SK-N-SH (cell line): ENCODE data around the gene BIRC6. TPM values are rescaled to one million over a fixed set of nuclear protein-coding genes. Genes with fewer than 3 reads are reported as not detected.

Experiments
- CTCF ChIA-PET: fragments of 300-600, 350-600 bp; formaldehyde crosslinking; extraction: SDS; loops from one replicate; lab custom pipeline; 2021; lab: Yijun Ruan, JAX
- POLR2A ChIA-PET: fragments of 350-600 bp; sonication (Branson Sonifier 250); formaldehyde crosslinking; extraction: SDS; loops from one replicate; lab custom pipeline; 2020; ENCODE audit warnings: antibody characterized with exemption, inconsistent platforms; lab: Yijun Ruan, JAX
- DNase-seq: peaks from one replicate; pipeline ENCODE4 v3.0.0; 2012
- H2AFZ ChIP-seq: fragments of 200-600 bp; sonication (generic); 2 replicates; pipeline ENCODE4 v1.8.1; 2016; ENCODE audit warnings: antibody characterized with exemption, mild to moderate bottlenecking, low read depth
- H3F3A ChIP-seq: fragments of 200-600 bp; sonication (generic); replicated peaks from 2 replicates; pipeline ENCODE3; 2016; ENCODE audit warnings: antibody characterized with exemption, mild to moderate bottlenecking; ENCODE audit not compliant: insufficient read depth
- H3K27ac ChIP-seq, 2 experiments: fragments of 200-500 bp in 1 of 2; fragments of 200-600 bp in 1 of 2; sonication (Bioruptor generic) in 1 of 2; sonication (generic), shearing (Covaris generic) in 1 of 2; 2 replicates each; pipeline versions ENCODE4 v1.5.1 to v1.6.1; 2014 to 2016; ENCODE audit warnings: low read depth in 2 of 2, inconsistent platforms in 1 of 2, low read length in 1 of 2, mild to moderate bottlenecking in 1 of 2, mixed read lengths in 1 of 2
- H3K27me3 ChIP-seq: fragments of 200-600 bp; sonication (generic), shearing (Covaris generic); 2 replicates; pipeline ENCODE4 v1.6.1; 2016; ENCODE audit warnings: mixed run types; ENCODE audit not compliant: insufficient read depth
- H3K36me3 ChIP-seq, 2 experiments: fragments of 200-500 bp in 1 of 2; fragments of 200-600 bp in 1 of 2; sonication (Bioruptor generic) in 1 of 2; sonication (generic) in 1 of 2; replicated peaks in 1 of 2; 2 replicates each; pipeline versions ENCODE3 to v1.5.1; 2014 to 2016; ENCODE audit warnings: low read length in 1 of 2, mild to moderate bottlenecking in 1 of 2; ENCODE audit not compliant: insufficient read depth in 2 of 2, control insufficient read depth in 1 of 2
- H3K4me1 ChIP-seq, 2 experiments: fragments of 200-500 bp in 1 of 2; fragments of 200-600 bp in 1 of 2; sonication (Bioruptor generic) in 1 of 2; sonication (generic), shearing (Covaris generic) in 1 of 2; 2 replicates each; pipeline versions ENCODE4 v1.5.1 to v1.6.1; 2014 to 2016; ENCODE audit warnings: low read depth in 1 of 2, low read length in 1 of 2, mixed run types in 1 of 2; ENCODE audit not compliant: insufficient read depth in 2 of 2, control insufficient read depth in 1 of 2
- H3K4me2 ChIP-seq: fragments of 200-600 bp; sonication (generic), shearing (Covaris generic); 2 replicates; pipeline ENCODE4 v1.6.1; 2017; ENCODE audit warnings: mixed run types
- H3K4me3 ChIP-seq, 2 experiments: fragments of 200-500 bp in 1 of 2; fragments of 200-600 bp in 1 of 2; sonication (Bioruptor generic) in 1 of 2; sonication (generic), shearing (Covaris generic) in 1 of 2; 2 replicates each; pipeline versions ENCODE4 v1.5.1 to v1.8.1; 2014 to 2016; ENCODE audit warnings: low read depth in 2 of 2, inconsistent platforms in 1 of 2, low read length in 1 of 2, mild to moderate bottlenecking in 1 of 2, mixed read lengths in 1 of 2, moderate library complexity in 1 of 2
- H3K79me2 ChIP-seq: fragments of 200-600 bp; sonication (generic); 2 replicates; pipeline ENCODE4 v1.8.1; 2017; ENCODE audit warnings: mild to moderate bottlenecking; ENCODE audit not compliant: insufficient read depth
- H3K9ac ChIP-seq: fragments of 200-600 bp; sonication (generic); 2 replicates; pipeline ENCODE4 v1.6.1; 2017; ENCODE audit warnings: mixed run types
- H3K9me2 ChIP-seq: fragments of 200-600 bp; sonication (generic); 2 replicates; pipeline ENCODE4 v1.6.1; 2017; ENCODE audit warnings: mixed run types
- H3K9me3 ChIP-seq: fragments of 200-600 bp; sonication (generic); 2 replicates; pipeline ENCODE4 v1.6.1; 2017; ENCODE audit warnings: mixed run types, mild to moderate bottlenecking, moderate library complexity
- H4K20me1 ChIP-seq: fragments of 200-600 bp; sonication (generic); 2 replicates; pipeline ENCODE4 v1.6.1; 2017; ENCODE audit warnings: mild to moderate bottlenecking, mixed run types; ENCODE audit not compliant: insufficient read depth
- ELF1 ChIP-seq: IDR thresholded peaks from 2 replicates; pipeline ENCODE4 v1.4.0; 2012
- FOSL2 ChIP-seq: IDR thresholded peaks from 2 replicates; pipeline ENCODE4 v1.4.0; 2012; ENCODE audit warnings: low read depth, mild to moderate bottlenecking, moderate library complexity, borderline replicate concordance
- FOXJ3 ChIP-seq: sonication (generic); formaldehyde crosslinking; IDR thresholded peaks from 2 replicates; pipeline ENCODE4 v1.5.1; 2020; ENCODE audit warnings: mild to moderate bottlenecking, missing genetic modification reagents
- FOXM1 ChIP-seq: IDR thresholded peaks from 2 replicates; pipeline ENCODE4 v1.4.0; 2012; ENCODE audit warnings: low read depth, mild to moderate bottlenecking
- JUND ChIP-seq: IDR thresholded peaks from 2 replicates; pipeline ENCODE4 v1.4.0; 2012
- MEF2A ChIP-seq: IDR thresholded peaks from 2 replicates; pipeline ENCODE4 v1.4.0; 2012; ENCODE audit warnings: low read depth, borderline replicate concordance
- MXI1 ChIP-seq: IDR thresholded peaks from 2 replicates; pipeline ENCODE4 v1.6.1; 2012; ENCODE audit warnings: mild to moderate bottlenecking, low read depth, low read length, improper control_type of control experiment
- POLR2AphosphoS5 ChIP-seq: IDR thresholded peaks from 2 replicates; pipeline ENCODE4 v1.6.1; 2012; ENCODE audit warnings: low read depth, low read length
- RCOR1 ChIP-seq: fragments of 150-350 bp; IDR thresholded peaks from 2 replicates; pipeline ENCODE4 v1.6.1; 2017; ENCODE audit warnings: antibody characterized with exemption, low read length
- RFX5 ChIP-seq: IDR thresholded peaks from 2 replicates; pipeline ENCODE4 v1.6.1; 2012; ENCODE audit warnings: mild to moderate bottlenecking, improper control_type of control experiment, low read length
- TCF12 ChIP-seq: IDR thresholded peaks from 2 replicates; pipeline ENCODE4 v1.4.0; 2012
- ZBTB33 ChIP-seq: IDR thresholded peaks from 2 replicates; pipeline ENCODE4 v1.4.0; 2012; ENCODE audit warnings: low read depth, borderline replicate concordance
- WGBS: methylation state at CpG from one replicate; pipeline ENCODE4 v1.1.6; 2017; ENCODE audit warnings: low lambda C conversion rate; 5-methylcytosine and 5-hydroxymethylcytosine counted together
- polyA plus RNA-seq, 3 experiments: library from polyadenylated mRNA; depleted of rRNA; stranded (reverse); fragments of >200 nt; gene quantifications; 2 replicates each; pipeline ENCODE4 v1.2.3, GENCODE V29; 2012
- TF ChIP-seq, protein P1 (sequence below): IDR thresholded peaks from 2 replicates; pipeline ENCODE4; 2012

The BIRC6 gene
- polyA plus RNA-seq, 1 of the 3 experiments (the other 2 are of a cell fraction), result 28.9 TPM

DNA sequence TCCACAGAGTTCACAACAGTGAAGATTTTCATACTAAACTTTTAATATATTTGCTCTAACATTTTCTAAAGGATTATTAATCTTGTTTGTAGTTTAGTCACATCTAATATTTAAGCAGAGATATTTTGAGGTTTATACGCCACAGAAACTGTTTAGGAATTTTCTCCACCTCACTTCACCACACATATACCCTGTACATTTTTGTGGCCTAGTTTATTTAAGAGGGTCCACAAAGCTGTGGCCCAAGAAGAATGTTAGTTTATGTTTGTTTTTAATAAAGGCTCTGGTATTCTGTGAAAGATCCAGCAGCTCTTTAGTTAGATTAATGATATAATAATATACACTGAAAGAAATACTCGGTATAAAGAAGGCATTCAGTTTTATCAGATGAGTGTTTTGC is 138.3 kb downstream of the BIRC6 start:
- CTCF ChIA-PET, result no interaction called here
- TF ChIP-seq MXI1 (no peak), JUND (no peak), MEF2A (no peak), TCF12 (no peak), ELF1 (no peak), RCOR1 (no peak), RFX5 (no peak)
- no peak overlapping the region for H2AFZ ChIP-seq
- H3F3A ChIP-seq, result peaks cover 13% of the 10 kb centered on the region
- no peak for DNase-seq
- no peaks in the 10 kb centered on the region for H3K9me3 ChIP-seq
- peaks cover 65 to 76% of the 10 kb centered on the region in 2 experiments for H3K36me3 ChIP-seq
- POLR2A ChIA-PET, result no interaction called here
- H3K9me2 ChIP-seq, result no peaks in the 10 kb centered on the region
- H3K27me3 ChIP-seq, result no peaks in the 10 kb centered on the region
- 89% methylated on average over 2 of the region's 2 CpGs for WGBS
- no peak overlapping the region for H3K4me2 ChIP-seq
- H3K4me1 ChIP-seq, result no peaks in the 10 kb centered on the region
- H3K79me2 ChIP-seq, result peaks cover 7% of the 10 kb centered on the region; the same call in 1 of the 2 replicates
- H3K4me3 ChIP-seq, result no peak overlapping the region
- H3K9ac ChIP-seq, result no peak overlapping the region
- H3K27ac ChIP-seq, result peak overlapping the region in 1 of 2 experiments; percentile 14; a peak in 1 of 4 replicates
- no peaks in the 10 kb centered on the region for H4K20me1 ChIP-seq

- no peak for DNase-seq
- POLR2A ChIA-PET, result no interaction called here
- CTCF ChIA-PET, result interaction anchor here (1.1 kb wide), 1 partner anchor 42 kb away, joined by 3 read pairs; no protein-coding TSS in a partner anchor
- peaks cover 62 to 80% of the 10 kb centered on the region in 2 experiments for H3K36me3 ChIP-seq
- H3K9me2 ChIP-seq, result no peaks in the 10 kb centered on the region
- no peaks in the 10 kb centered on the region for H3K27me3 ChIP-seq
- H3K9me3 ChIP-seq, result no peaks in the 10 kb centered on the region
- no peaks in the 10 kb centered on the region for H3K4me1 ChIP-seq
- no peak overlapping the region for H2AFZ ChIP-seq
- H3K4me3 ChIP-seq, result no peak overlapping the region
- H3K79me2 ChIP-seq, result peaks cover 14% of the 10 kb centered on the region; the same call in 1 of the 2 replicates
- WGBS, result 94% methylated on average over 3 of the region's 3 CpGs
- no peak overlapping the region for H3K27ac ChIP-seq
- H3F3A ChIP-seq, result peaks cover 13% of the 10 kb centered on the region
- no peak overlapping the region for H3K4me2 ChIP-seq
- TF ChIP-seq, protein P1, sequence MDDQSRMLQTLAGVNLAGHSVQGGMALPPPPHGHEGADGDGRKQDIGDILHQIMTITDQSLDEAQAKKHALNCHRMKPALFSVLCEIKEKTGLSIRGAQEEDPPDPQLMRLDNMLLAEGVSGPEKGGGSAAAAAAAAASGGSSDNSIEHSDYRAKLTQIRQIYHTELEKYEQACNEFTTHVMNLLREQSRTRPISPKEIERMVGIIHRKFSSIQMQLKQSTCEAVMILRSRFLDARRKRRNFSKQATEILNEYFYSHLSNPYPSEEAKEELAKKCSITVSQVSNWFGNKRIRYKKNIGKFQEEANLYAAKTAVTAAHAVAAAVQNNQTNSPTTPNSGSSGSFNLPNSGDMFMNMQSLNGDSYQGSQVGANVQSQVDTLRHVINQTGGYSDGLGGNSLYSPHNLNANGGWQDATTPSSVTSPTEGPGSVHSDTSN, result no peak
- TF ChIP-seq ZBTB33 (no peak), FOXJ3 (CRISPR knock-in tag) (no peak), FOXM1 (no peak), RCOR1 (no peak), POLR2AphosphoS5 (no peak), TCF12 (no peak), FOSL2 (no peak)
- TF ChIP-seq, all 33 proteins: peak for 0
- Histone ChIP-seq H4K20me1 (no peaks in the 10 kb centered on the region), H3K9ac (no peak overlapping the region)
Measured at GRCh38 chr2:32496662-32497061, 139.8 kb downstream of the BIRC6 start.
